SK-N-MC (cell line): ENCODE measurements around the gene USP44.
"Not testable (repeated sequence)": the region's sequence is repeated elsewhere in the genome, so short reads cannot be mapped to it uniquely, and the experiment has no call there.

ENCODE experiments used
- DNase-seq: peaks from one replicate; pipeline ENCODE4 v3.0.0-alpha.2; 2011; ENCODE audit warnings: low read depth, low spot score
- H3K27ac ChIP-seq: fragments of 200-600 bp; sonication (generic); 2 replicates; pipeline ENCODE4 v1.5.1; 2016; ENCODE audit warnings: mixed run types
- H3K36me3 ChIP-seq: fragments of 200-600 bp; sonication (generic); 2 replicates; pipeline ENCODE4 v1.6.1; 2017; ENCODE audit warnings: antibody characterized with exemption, low read length, mixed read lengths; ENCODE audit not compliant: insufficient read depth
- H3K4me3 ChIP-seq: fragments of 200-600 bp; sonication (generic); 2 replicates; pipeline ENCODE4 v1.5.1; 2016
- H3K9ac ChIP-seq: fragments of 200-600 bp; sonication (generic); 2 replicates; pipeline ENCODE4 v1.8.0; 2017; ENCODE audit warnings: mixed run types, mixed read lengths; ENCODE audit not compliant: insufficient read length
- H3K9me3 ChIP-seq: fragments of 200-600 bp; sonication (generic); 2 replicates; pipeline ENCODE4 v1.6.1; 2017; ENCODE audit warnings: low read depth, mild to moderate bottlenecking, antibody characterized with exemption, low read length, moderate library complexity, mixed read lengths
- EZH2 ChIP-seq: fragments of 200-600 bp; sonication (generic); IDR thresholded peaks from one replicate; pipeline ENCODE4 v1.6.1; 2017; ENCODE audit warnings: antibody characterized with exemption
- FOXP2 ChIP-seq: optimal IDR thresholded peaks from 2 replicates; pipeline ENCODE3; 2011; ENCODE audit warnings: mild to moderate bottlenecking, moderate library complexity; ENCODE audit not compliant: insufficient read depth; ENCODE audit errors: extremely low read length, control extremely low read depth
- POLR2AphosphoS5 ChIP-seq: IDR thresholded peaks from 2 replicates; pipeline ENCODE4 v1.6.1; 2012; ENCODE audit warnings: mild to moderate bottlenecking, low read depth, low read length, borderline replicate concordance

USP44 gene

GRCh38 chr12:95582230-95583058, 31.2 kb upstream of the USP44 start:
- H3K36me3 ChIP-seq, result no peaks in the 10 kb centered on the region
- no peak overlapping the region for H3K9ac ChIP-seq
- no peak for TF ChIP-seq FOXP2
- no peak for TF ChIP-seq POLR2AphosphoS5
- no peak for TF ChIP-seq EZH2
- H3K27ac ChIP-seq, result no peak overlapping the region
- H3K9me3 ChIP-seq, result no peaks in the 10 kb centered on the region
- H3K4me3 ChIP-seq, result no peak overlapping the region
- DNase-seq, result peak; percentile 26

- H3K9ac ChIP-seq, result no peak overlapping the region
- TF ChIP-seq EZH2 (no peak), FOXP2 (no peak), POLR2AphosphoS5 (no peak)
Measured at GRCh38 chr12:95577820-95578219, 26.5 kb upstream of the USP44 start.

GRCh38 chr12:95574799-95575452, 23.6 kb upstream of the USP44 start:
- TF ChIP-seq FOXP2 (no peak), POLR2AphosphoS5 (no peak), EZH2 (no peak)
- Histone ChIP-seq H3K9ac (no peak overlapping the region), H3K36me3 (no peaks in the 10 kb centered on the region), H3K9me3 (no peaks in the 10 kb centered on the region), H3K4me3 (no peak overlapping the region), H3K27ac (no peak overlapping the region)
- DNase-seq, result no peak

More at GRCh38 chr12:95577820-95578219, 26.5 kb upstream of the USP44 start:
- H3K9me3 ChIP-seq, result no peaks in the 10 kb centered on the region
- H3K27ac ChIP-seq, result no peak overlapping the region
- no peak for DNase-seq
- no peak overlapping the region for H3K4me3 ChIP-seq
- no peaks in the 10 kb centered on the region for H3K36me3 ChIP-seq

GRCh38 chr12:95573951-95574576, 22.8 kb upstream of the USP44 start:
- H3K9me3 ChIP-seq, result no peaks in the 10 kb centered on the region
- DNase-seq, result no peak
- H3K27ac ChIP-seq, result no peak overlapping the region
- no peak overlapping the region for H3K9ac ChIP-seq
- H3K4me3 ChIP-seq, result no peak overlapping the region
- no peaks in the 10 kb centered on the region for H3K36me3 ChIP-seq
- no peak for TF ChIP-seq EZH2
- TF ChIP-seq POLR2AphosphoS5, result no peak
- no peak for TF ChIP-seq FOXP2

- H3K36me3 ChIP-seq, result no peaks in the 10 kb centered on the region
- DNase-seq, result no peak
- no peaks in the 10 kb centered on the region for H3K9me3 ChIP-seq
- H3K27ac ChIP-seq, result no peak overlapping the region
- H3K4me3 ChIP-seq, result no peak overlapping the region
- no peak overlapping the region for H3K9ac ChIP-seq
- no peak for TF ChIP-seq FOXP2
- no peak for TF ChIP-seq EZH2
- no peak for TF ChIP-seq POLR2AphosphoS5
Measured at GRCh38 chr12:95571369-95571768, 20.1 kb upstream of the USP44 start.

- not testable (repeated sequence) for H3K4me3 ChIP-seq, H3K36me3 ChIP-seq, DNase-seq, H3K27ac ChIP-seq, H3K9ac ChIP-seq, H3K9me3 ChIP-seq
Measured at GRCh38 chr12:95568045-95568444, 16.8 kb upstream of the USP44 start.

- no peak overlapping the region for H3K27ac ChIP-seq
- H3K9ac ChIP-seq, result no peak overlapping the region
- no peak overlapping the region for H3K4me3 ChIP-seq
- DNase-seq, result no peak
- H3K36me3 ChIP-seq, result no peaks in the 10 kb centered on the region
- TF ChIP-seq FOXP2 (no peak), POLR2AphosphoS5 (no peak), EZH2 (no peak)
- H3K9me3 ChIP-seq, result no peaks in the 10 kb centered on the region
Measured at GRCh38 chr12:95557625-95558024, 6.3 kb upstream of the USP44 start.

- H3K36me3 ChIP-seq, result no peaks in the 10 kb centered on the region
- no peak for DNase-seq
- H3K9ac ChIP-seq, result no peak overlapping the region
- no peak for TF ChIP-seq POLR2AphosphoS5
- H3K4me3 ChIP-seq, result no peak overlapping the region
- H3K27ac ChIP-seq, result no peak overlapping the region
- no peaks in the 10 kb centered on the region for H3K9me3 ChIP-seq
Measured at GRCh38 chr12:95554532-95555071, 3.3 kb upstream of the USP44 start.
